IMR-90 (cell line): Measurements from ENCODE around the gene ADD2.

Experiments used
- BHLHE40 ChIP-seq: fragments of 150-350 bp; IDR thresholded peaks from 2 replicates; pipeline ENCODE4 v1.6.1; 2016; ENCODE audit warnings: mild to moderate bottlenecking, low read depth, low read length
- FOS ChIP-seq: fragments of 150-350 bp; IDR thresholded peaks from 2 replicates; pipeline ENCODE4 v1.6.1; 2016; ENCODE audit warnings: low read depth, low read length
- POLR2A ChIP-seq: IDR thresholded peaks from 2 replicates; pipeline ENCODE4 v1.6.1; 2012; ENCODE audit warnings: mild to moderate bottlenecking, low read depth, low read length
- RAD21 ChIP-seq: IDR thresholded peaks from 2 replicates; pipeline ENCODE4 v1.6.1; 2012; ENCODE audit warnings: low read length, improper control_type of control experiment
- SMC3 ChIP-seq: fragments of 150-350 bp; IDR thresholded peaks from 2 replicates; pipeline ENCODE4 v1.6.1; 2016; ENCODE audit warnings: low read depth, mild to moderate bottlenecking, antibody characterized with exemption, low read length, moderate library complexity
- TF ChIP-seq, protein P1 (sequence below): conservative IDR thresholded peaks from 2 replicates; pipeline ENCODE4 v1.5.1; 2012; ENCODE audit warnings: mild to moderate bottlenecking, low read depth, low read length, improper control_type of control experiment
- TF ChIP-seq, protein P2 (sequence below): fragments of 150-350 bp; IDR thresholded peaks from 2 replicates; pipeline ENCODE4 v1.6.1; 2017; ENCODE audit warnings: mild to moderate bottlenecking, antibody characterized with exemption, low read length, low read depth

DNA sequence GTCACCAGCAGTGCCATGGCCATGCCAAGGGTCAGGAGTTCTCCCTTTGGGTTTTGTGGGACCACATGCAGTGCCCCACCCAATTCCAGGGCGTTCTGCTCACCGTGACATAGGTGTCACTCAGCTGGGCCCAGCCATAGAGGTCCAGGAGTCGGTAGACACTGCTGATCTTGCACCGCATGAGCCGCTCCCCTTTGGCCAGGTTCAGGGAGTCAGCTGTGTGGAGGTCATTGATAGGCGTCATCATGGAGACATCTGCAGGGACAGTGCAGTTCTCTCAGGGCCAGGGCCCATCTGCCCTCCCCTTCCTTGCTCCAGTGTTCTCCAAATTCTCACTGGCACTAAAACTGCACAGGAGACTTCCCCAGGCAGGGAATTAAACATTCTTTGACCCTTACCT lies 71.9 kb downstream of the ADD2 start:
- TF ChIP-seq, protein P1, sequence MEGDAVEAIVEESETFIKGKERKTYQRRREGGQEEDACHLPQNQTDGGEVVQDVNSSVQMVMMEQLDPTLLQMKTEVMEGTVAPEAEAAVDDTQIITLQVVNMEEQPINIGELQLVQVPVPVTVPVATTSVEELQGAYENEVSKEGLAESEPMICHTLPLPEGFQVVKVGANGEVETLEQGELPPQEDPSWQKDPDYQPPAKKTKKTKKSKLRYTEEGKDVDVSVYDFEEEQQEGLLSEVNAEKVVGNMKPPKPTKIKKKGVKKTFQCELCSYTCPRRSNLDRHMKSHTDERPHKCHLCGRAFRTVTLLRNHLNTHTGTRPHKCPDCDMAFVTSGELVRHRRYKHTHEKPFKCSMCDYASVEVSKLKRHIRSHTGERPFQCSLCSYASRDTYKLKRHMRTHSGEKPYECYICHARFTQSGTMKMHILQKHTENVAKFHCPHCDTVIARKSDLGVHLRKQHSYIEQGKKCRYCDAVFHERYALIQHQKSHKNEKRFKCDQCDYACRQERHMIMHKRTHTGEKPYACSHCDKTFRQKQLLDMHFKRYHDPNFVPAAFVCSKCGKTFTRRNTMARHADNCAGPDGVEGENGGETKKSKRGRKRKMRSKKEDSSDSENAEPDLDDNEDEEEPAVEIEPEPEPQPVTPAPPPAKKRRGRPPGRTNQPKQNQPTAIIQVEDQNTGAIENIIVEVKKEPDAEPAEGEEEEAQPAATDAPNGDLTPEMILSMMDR, result no peak
- TF ChIP-seq BHLHE40, result no peak
- no peak for TF ChIP-seq SMC3
- no peak for TF ChIP-seq RAD21
- TF ChIP-seq, protein P2, sequence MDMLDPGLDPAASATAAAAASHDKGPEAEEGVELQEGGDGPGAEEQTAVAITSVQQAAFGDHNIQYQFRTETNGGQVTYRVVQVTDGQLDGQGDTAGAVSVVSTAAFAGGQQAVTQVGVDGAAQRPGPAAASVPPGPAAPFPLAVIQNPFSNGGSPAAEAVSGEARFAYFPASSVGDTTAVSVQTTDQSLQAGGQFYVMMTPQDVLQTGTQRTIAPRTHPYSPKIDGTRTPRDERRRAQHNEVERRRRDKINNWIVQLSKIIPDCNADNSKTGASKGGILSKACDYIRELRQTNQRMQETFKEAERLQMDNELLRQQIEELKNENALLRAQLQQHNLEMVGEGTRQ, result no peak
- no peak for TF ChIP-seq FOS
- no peak for TF ChIP-seq POLR2A
